OCI-LY7 (cell line): Measurements from ENCODE around the gene VEGFA. TPM values are rescaled to one million over a fixed set of nuclear protein-coding genes. Genes with fewer than 3 reads are reported as not detected.

Experiments used
- BruUV-seq: library from RNA; stranded (reverse); fragments of 400-500 nt; replicated peaks from 2 replicates; lab custom pipeline; 2021; lab: Mats Ljungman, UMichigan
- CTCF ChIA-PET: fragments of 300-600 bp; sonication (Branson Sonifier 250); formaldehyde crosslinking; loops from one replicate; lab custom pipeline; 2022; ENCODE audit warnings: antibody characterized with exemption; ENCODE audit not compliant: unreplicated experiment; lab: Charles Lee
- POLR2A ChIA-PET: fragments of 300-600 bp; sonication (Branson Sonifier 250); formaldehyde crosslinking; loops from one replicate; lab custom pipeline; 2022; ENCODE audit warnings: antibody characterized with exemption; lab: Charles Lee
- DNase-seq: peaks from one replicate; pipeline ENCODE4 v3.0.0-alpha.2; 2015; ENCODE audit warnings: low spot score
- H2AFZ ChIP-seq: fragments of 200-600 bp; sonication (generic), shearing (Covaris generic); 2 replicates; pipeline ENCODE4 v1.6.1; 2014; ENCODE audit warnings: mild to moderate bottlenecking, antibody characterized with exemption, low read length, moderate library complexity
- H3K27ac ChIP-seq: fragments of 200-600 bp; sonication (generic); 2 replicates; pipeline ENCODE4 v1.5.1; 2014; ENCODE audit warnings: mixed run types, low read depth, mild to moderate bottlenecking, moderate library complexity, low read length, inconsistent platforms; ENCODE audit not compliant: poor library complexity, severe bottlenecking
- H3K36me3 ChIP-seq: fragments of 200-600 bp; sonication (generic); 2 replicates; pipeline ENCODE4 v1.6.1; 2014; ENCODE audit warnings: mild to moderate bottlenecking, antibody characterized with exemption, low read length, moderate library complexity, mixed read lengths; ENCODE audit not compliant: insufficient read depth
- H3K4me1 ChIP-seq: fragments of 200-600 bp; sonication (generic); 2 replicates; pipeline ENCODE4 v1.5.1; 2014; ENCODE audit warnings: mild to moderate bottlenecking, low read length; ENCODE audit not compliant: insufficient read depth, poor library complexity, severe bottlenecking
- H3K4me2 ChIP-seq: fragments of 200-600 bp; sonication (generic); 2 replicates; pipeline ENCODE4 v1.6.1; 2014; ENCODE audit warnings: mild to moderate bottlenecking, low read length
- H3K4me3 ChIP-seq: fragments of 200-600 bp; sonication (generic); 2 replicates; pipeline ENCODE4 v1.5.1; 2014; ENCODE audit warnings: mild to moderate bottlenecking, low read depth, low read length; ENCODE audit not compliant: poor library complexity, severe bottlenecking
- H3K79me2 ChIP-seq: fragments of 200-600 bp; sonication (generic); 2 replicates; pipeline ENCODE4 v1.6.1; 2016; ENCODE audit warnings: low read depth, mild to moderate bottlenecking, low read length, moderate library complexity, mixed read lengths; ENCODE audit not compliant: insufficient read depth
- H3K9me2 ChIP-seq: fragments of 200-600 bp; sonication (generic); 2 replicates; pipeline ENCODE4 v1.6.1; 2016; ENCODE audit warnings: mild to moderate bottlenecking, low read length, mixed read lengths; ENCODE audit not compliant: insufficient read depth
- H3K9me3 ChIP-seq: fragments of 200-600 bp; sonication (generic); 2 replicates; pipeline ENCODE4 v1.6.1; 2014; ENCODE audit warnings: mild to moderate bottlenecking, mixed run types, low read length, mixed read lengths
- H4K20me1 ChIP-seq: fragments of 200-600 bp; sonication (generic); 2 replicates; pipeline ENCODE4 v1.6.1; 2014; ENCODE audit warnings: mild to moderate bottlenecking, antibody characterized with exemption, low read length, moderate library complexity, mixed read lengths; ENCODE audit not compliant: insufficient read depth
- CTCF ChIP-seq: fragments of 200-600 bp; sonication (generic); conservative IDR thresholded peaks from 2 replicates; pipeline ENCODE4 v1.5.1; 2014; ENCODE audit warnings: mild to moderate bottlenecking, antibody characterized with exemption, low read length, moderate library complexity, mixed read lengths
- EZH2phosphoT487 ChIP-seq: fragments of 200-600 bp; sonication (generic); IDR thresholded peaks from 2 replicates; pipeline ENCODE4 v1.6.1; 2018; ENCODE audit warnings: low read depth, borderline replicate concordance, mild to moderate bottlenecking, mixed run types, antibody characterized with exemption, low read length, moderate library complexity, mixed read lengths
- intact Hi-C: fragments of 100-400 bp; cut with micrococcal nuclease; formaldehyde crosslinking; loops from one replicate; pipeline ENCODE4 v1.10.0; 2022; ENCODE audit not compliant: unreplicated experiment
- total RNA-seq, 2 experiments: library from RNA; depleted of rRNA in 1 of 2; stranded (reverse); fragments of >200 nt in 1 of 2; shearing (Covaris generic) in 1 of 2; gene quantifications; 2 replicates each; pipeline ENCODE4 v1.2.3, GENCODE V29; 2014 to 2022

The VEGFA gene
- total RNA-seq, 2 experiments from 2014 or later = 59.7 to 88.5 TPM

DNA sequence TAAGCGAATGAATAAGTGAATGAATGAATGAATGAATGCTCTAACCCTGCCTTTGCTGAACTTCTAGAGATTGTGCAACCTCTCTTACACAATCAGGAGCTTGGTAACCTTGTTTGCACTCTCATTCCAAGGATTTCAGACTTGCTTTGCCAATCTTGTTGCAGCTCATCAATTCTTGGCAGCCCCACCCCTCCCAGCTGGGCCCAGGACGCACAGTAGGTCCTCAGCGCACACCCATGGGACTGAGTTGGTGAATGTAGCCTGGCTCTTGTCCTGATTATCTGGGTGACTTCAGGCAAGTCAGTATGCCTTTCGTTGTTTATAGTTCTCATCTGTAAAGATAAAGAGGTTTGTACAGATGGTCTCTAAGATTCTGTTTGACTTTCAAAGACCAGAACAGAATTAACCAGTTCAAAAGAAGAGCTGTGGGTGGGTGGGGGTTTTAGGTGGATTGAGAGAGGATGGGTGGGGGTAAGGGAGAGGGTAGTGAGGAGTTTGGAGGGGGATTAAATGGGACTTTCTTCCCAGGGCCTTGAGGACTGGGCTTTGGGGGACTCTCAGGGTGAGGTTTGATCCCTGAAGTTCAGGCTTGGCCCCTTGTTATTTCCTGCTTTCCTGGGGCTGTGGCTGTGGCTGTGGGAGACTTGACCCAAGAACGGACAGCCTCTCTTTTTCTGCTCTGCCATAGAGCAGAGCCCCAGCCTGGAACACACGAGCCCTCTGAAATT is 33.2 kb downstream of the VEGFA start:
- no peaks in the 10 kb centered on the region for H3K9me2 ChIP-seq
- H3K4me3 ChIP-seq = no peak overlapping the region
- H3K36me3 ChIP-seq = no peaks in the 10 kb centered on the region
- no peak overlapping the region for H2AFZ ChIP-seq
- DNase-seq = no peak
- no peaks in the 10 kb centered on the region for H3K4me1 ChIP-seq
- no peak overlapping the region for H3K4me2 ChIP-seq
- H3K79me2 ChIP-seq = no peaks in the 10 kb centered on the region
- POLR2A ChIA-PET = interaction anchor here (0.6 kb wide), 1 partner anchor 224 kb away, joined by 3 read pairs; no protein-coding TSS in a partner anchor
- TF ChIP-seq EZH2phosphoT487 (no peak), CTCF (no peak)
- no peaks in the 10 kb centered on the region for H3K9me3 ChIP-seq
- H3K27ac ChIP-seq = no peak overlapping the region
- BruUV-seq = no TSS peak
- intact Hi-C loops = no loop called here
- H4K20me1 ChIP-seq = no peaks in the 10 kb centered on the region
- CTCF ChIA-PET = no interaction called here

DNA sequence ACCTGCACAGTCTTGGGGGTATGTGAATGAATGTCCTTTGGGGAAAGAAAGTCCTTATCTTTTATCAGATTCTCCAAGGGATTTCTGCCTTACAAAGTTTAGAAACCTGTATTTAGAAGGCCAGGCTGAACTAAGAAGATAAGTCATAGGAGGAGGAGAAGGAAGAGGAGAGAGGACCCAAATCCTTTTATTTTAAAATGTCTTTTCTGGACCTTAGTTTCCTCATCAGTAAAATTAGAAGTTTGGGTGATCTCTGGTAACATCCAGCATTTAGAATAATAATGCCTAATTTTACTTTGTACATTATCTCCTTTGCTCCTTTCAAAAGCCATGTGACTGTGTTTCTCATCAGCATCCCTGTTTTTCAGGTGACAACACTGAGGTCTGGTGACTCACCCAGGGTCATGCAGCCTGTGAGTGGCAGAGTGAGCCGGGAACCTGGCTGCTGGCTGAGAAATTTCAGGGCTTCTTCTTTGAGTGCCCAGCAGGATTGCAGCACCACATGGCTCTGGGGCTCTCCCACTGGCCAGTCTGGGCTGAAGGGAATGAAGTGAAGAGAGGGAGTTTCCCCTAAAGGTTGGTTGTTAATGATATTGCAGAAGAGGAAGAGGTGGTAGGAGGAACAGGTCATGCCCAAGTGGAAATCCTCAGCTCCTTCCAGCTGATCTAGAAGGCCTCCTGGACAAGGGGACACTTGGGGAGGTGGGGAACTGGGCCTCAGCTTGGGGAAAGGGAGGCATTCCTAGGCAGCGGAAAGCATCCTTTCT is 34.0 kb downstream of the VEGFA start:
- no peak overlapping the region for H3K27ac ChIP-seq
- no TSS peak for BruUV-seq
- no peaks in the 10 kb centered on the region for H4K20me1 ChIP-seq
- no peak overlapping the region for H3K4me2 ChIP-seq
- no peaks in the 10 kb centered on the region for H3K36me3 ChIP-seq
- ChIA-PET POLR2A (no interaction called here), CTCF (no interaction called here)
- H2AFZ ChIP-seq = no peak overlapping the region
- DNase-seq = no peak
- H3K4me1 ChIP-seq = no peaks in the 10 kb centered on the region
- TF ChIP-seq CTCF = no peak
- no peak for TF ChIP-seq EZH2phosphoT487
- intact Hi-C loops = no loop called here
- no peaks in the 10 kb centered on the region for H3K9me3 ChIP-seq
- H3K4me3 ChIP-seq = no peak overlapping the region
- no peaks in the 10 kb centered on the region for H3K9me2 ChIP-seq
- no peaks in the 10 kb centered on the region for H3K79me2 ChIP-seq
